Cardiac fibroblast (primary cell): ENCODE results near the gene TUBB.
A peak's percentile ranks its signal among the peaks of the same experiment; 100 is the strongest.

Source experiments
- DNase-seq, 2 donors: peaks; one replicate each; pipeline versions ENCODE4 v3.0.0 to v3.0.0-alpha.2; 2010; ENCODE audit warnings: low read depth in 2 of 2
- H3K4me3 ChIP-seq, 2 donors: replicated peaks in 1 of 2; 1 replicate in 1 of 2; 2 replicates in 1 of 2; pipeline ENCODE4 v1.5.1; 2011; ENCODE audit warnings: low read depth in 2 of 2, low read length in 2 of 2, mild to moderate bottlenecking in 2 of 2, moderate library complexity in 1 of 2
- CTCF ChIP-seq: IDR thresholded peaks from one replicate; pipeline ENCODE4 v1.5.1; 2011; ENCODE audit warnings: low read depth, mild to moderate bottlenecking, low read length, inconsistent platforms

TUBB gene

GRCh38 chr6:30726506-30727413, 6.6 kb downstream of the TUBB start:
- TF ChIP-seq CTCF = no peak
- H3K4me3 ChIP-seq = no peak overlapping the region
- DNase-seq = peak in 1 of 2 donors; percentile 63

GRCh38 chr6:30727920-30728553, 7.9 kb downstream of the TUBB start:
- no peak overlapping the region for H3K4me3 ChIP-seq
- peak; percentile 72 for DNase-seq
- peak; percentile 43 for TF ChIP-seq CTCF

GRCh38 chr6:30730601-30731435, 10.7 kb downstream of the TUBB start:
- no peak overlapping the region for H3K4me3 ChIP-seq
- peak; percentile 48 to 57 for DNase-seq
- peak; percentile 43 for TF ChIP-seq CTCF

- no peak for TF ChIP-seq CTCF
- DNase-seq = no peak
- H3K4me3 ChIP-seq = no peak overlapping the region
Measured at GRCh38 chr6:30732237-30732943, 12.2 kb downstream of the TUBB start.

- no peak for DNase-seq
- TF ChIP-seq CTCF = no peak
- no peak overlapping the region for H3K4me3 ChIP-seq
Measured at GRCh38 chr6:30735668-30736314, 15.6 kb downstream of the TUBB start.

GRCh38 chr6:30738532-30738931, 18.4 kb downstream of the TUBB start:
- DNase-seq = peak in 1 of 2 donors; percentile 10
- no peak for TF ChIP-seq CTCF
- H3K4me3 ChIP-seq = no peak overlapping the region
